BE2C (cell line): ENCODE measurements around the gene UGT1A10.

Source experiments
- DNase-seq: peaks from one replicate; pipeline ENCODE4 v3.0.0-alpha.2; 2020
- H3K27me3 ChIP-seq: fragments of 250-450 bp; sonication (Bioruptor Pico); 2 replicates; pipeline ENCODE4 v1.5.1; 2020; ENCODE audit warnings: mild to moderate bottlenecking
- H3K36me3 ChIP-seq: fragments of 250-450 bp; sonication (Bioruptor Pico); 2 replicates; pipeline ENCODE4 v1.5.1; 2020; ENCODE audit warnings: mild to moderate bottlenecking
- H3K4me1 ChIP-seq: fragments of 250-450 bp; sonication (Bioruptor Pico); 2 replicates; pipeline ENCODE4 v1.5.1; 2020
- H3K4me3 ChIP-seq: 2 replicates; pipeline ENCODE4 v1.5.1; 2011; ENCODE audit warnings: low read depth, low read length
- H3K9me3 ChIP-seq: fragments of 250-450 bp; sonication (Bioruptor Pico); 2 replicates; pipeline ENCODE4 v1.5.1; 2020
- CTCF ChIP-seq: IDR thresholded peaks from 2 replicates; pipeline ENCODE4 v1.5.1; 2012; ENCODE audit warnings: mild to moderate bottlenecking, low read depth, low read length

The UGT1A10 gene

GRCh38 chr2:233817361-233817911 lies 181.2 kb downstream of the UGT1A10 start:
- no peaks in the 10 kb centered on the region for H3K27me3 ChIP-seq
- no peaks in the 10 kb centered on the region for H3K9me3 ChIP-seq
- no peak overlapping the region for H3K4me3 ChIP-seq
- H3K36me3 ChIP-seq: no peaks in the 10 kb centered on the region
- H3K4me1 ChIP-seq: peaks cover 13% of the 10 kb centered on the region
- peak; percentile 6 for DNase-seq
- TF ChIP-seq CTCF: no peak

GRCh38 chr2:233817995-233818638 lies 181.9 kb downstream of the UGT1A10 start:
- H3K4me1 ChIP-seq: peaks cover 13% of the 10 kb centered on the region
- H3K36me3 ChIP-seq: no peaks in the 10 kb centered on the region
- H3K4me3 ChIP-seq: no peak overlapping the region
- no peaks in the 10 kb centered on the region for H3K27me3 ChIP-seq
- H3K9me3 ChIP-seq: no peaks in the 10 kb centered on the region
- no peak for TF ChIP-seq CTCF
- no peak for DNase-seq

DNA sequence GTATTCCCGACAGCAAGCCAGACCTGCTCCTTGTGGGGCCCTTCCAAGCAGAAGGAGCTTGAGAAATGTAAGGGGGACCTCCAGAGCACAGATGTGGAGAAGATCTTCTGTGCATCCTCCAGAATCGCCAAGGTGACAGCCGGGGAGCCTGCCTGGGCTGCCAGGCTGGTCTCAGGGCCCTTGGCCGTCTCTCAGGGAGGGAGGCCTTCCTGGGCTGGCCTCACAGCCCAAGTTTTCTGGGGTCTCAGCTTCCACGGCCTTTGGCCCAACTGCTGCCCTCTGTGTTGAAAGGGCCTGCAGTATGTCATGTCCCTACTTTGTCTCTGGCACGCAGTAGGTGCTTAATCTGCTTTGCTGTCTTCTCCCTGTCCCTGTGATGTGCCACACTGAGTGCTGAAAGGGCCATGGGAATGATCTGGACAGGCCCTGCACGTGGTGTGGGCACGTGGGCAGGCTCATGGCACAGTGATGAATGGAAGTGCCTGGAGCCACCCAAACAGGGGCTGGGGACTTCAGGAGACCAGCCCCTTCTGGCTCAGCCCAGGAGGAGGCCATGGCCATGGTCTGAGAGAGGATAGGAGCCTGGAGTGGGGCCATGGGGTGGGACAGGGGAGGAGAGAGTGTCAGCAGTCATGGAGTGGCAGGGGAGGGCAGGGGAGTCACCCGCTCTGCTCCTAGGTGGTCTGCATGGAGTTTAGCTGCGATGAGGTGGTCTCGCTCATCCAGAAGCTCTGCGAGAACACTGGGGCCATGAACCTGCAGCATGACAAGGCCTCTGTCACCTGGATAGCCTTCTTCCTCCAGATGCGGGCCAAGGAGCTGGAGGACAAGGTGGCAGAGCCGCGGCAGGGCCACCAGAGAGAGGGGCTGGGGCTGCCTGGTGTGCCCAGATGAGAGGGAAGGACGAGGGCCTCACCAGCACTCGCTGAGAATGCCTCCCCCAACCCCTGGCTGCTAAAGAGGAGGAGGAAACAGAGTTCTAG lies 182.7 kb downstream of the UGT1A10 start:
- DNase-seq: no peak
- no peaks in the 10 kb centered on the region for H3K36me3 ChIP-seq
- H3K27me3 ChIP-seq: no peaks in the 10 kb centered on the region
- no peak overlapping the region for H3K4me3 ChIP-seq
- H3K4me1 ChIP-seq: peaks cover 13% of the 10 kb centered on the region
- TF ChIP-seq CTCF: no peak
- H3K9me3 ChIP-seq: no peaks in the 10 kb centered on the region

DNA sequence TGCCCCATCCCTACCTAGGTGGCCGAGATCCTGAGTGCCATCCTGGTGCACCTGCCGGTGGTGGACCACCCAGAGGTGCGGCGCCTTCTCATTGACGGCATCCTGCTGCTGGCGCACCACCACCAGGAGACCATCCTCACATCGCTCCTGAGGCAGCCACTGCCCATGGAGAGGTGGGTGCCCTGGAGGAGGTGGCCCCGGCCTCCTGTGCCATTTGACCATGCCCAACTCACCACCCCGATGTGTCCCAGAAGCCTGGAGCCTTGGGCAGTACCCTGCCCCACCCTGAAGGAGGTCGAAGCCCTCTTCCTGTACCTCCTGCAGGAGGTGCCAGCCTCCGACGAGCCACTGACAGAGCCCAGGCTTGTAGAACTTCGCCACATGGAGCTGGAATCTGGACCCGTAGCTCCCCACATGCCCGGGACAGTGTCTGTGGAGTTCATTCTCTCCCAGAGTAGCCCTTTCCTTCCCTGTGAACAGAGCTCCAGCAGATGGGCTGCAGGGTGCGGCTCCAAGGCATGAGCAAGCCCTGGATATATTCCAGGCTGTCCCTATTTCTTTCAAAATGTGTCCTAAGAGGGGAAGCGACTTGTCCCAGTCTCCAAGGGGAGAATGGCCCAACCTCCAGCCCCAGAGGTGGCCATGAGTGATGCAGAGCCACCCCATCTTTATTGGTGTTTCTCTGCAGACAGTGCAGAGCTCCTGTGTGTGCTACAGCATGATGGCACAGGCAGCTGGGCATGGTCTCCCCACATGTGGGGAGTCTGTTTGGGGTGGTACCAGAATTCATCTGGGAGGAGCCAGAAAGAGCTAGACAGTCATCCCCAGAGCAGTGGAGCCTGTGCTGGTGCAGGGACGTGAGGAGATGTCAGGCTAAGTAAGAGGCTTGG lies 183.9 kb downstream of the UGT1A10 start:
- Histone ChIP-seq H3K4me1 (peaks cover 13% of the 10 kb centered on the region), H3K9me3 (no peaks in the 10 kb centered on the region), H3K36me3 (no peaks in the 10 kb centered on the region), H3K4me3 (no peak overlapping the region), H3K27me3 (no peaks in the 10 kb centered on the region)
- no peak for TF ChIP-seq CTCF
- no peak for DNase-seq

- Histone ChIP-seq H3K4me1 (peaks cover 13% of the 10 kb centered on the region), H3K9me3 (no peaks in the 10 kb centered on the region), H3K4me3 (no peak overlapping the region), H3K27me3 (no peaks in the 10 kb centered on the region), H3K36me3 (no peaks in the 10 kb centered on the region)
- DNase-seq: no peak
- TF ChIP-seq CTCF: no peak
Observed at GRCh38 chr2:233820774-233821105, 184.5 kb downstream of the UGT1A10 start.
